Spinal cord (tissue), 10 donors: ENCODE measurements around the gene RPL28. TPM values are rescaled to one million over a fixed set of nuclear protein-coding genes. Genes with fewer than 3 reads are reported as not detected.
"Not testable (repeated sequence)": the region's sequence is repeated elsewhere in the genome, so short reads cannot be mapped to it uniquely, and the experiment has no call there.

Experiments used
- DNase-seq, 6 donors: peaks; one replicate each; pipeline versions ENCODE4 v3.0.0 to v3.0.0-alpha.2; 2013 to 2015; ENCODE audit warnings: low spot score in 6 of 6, low read depth in 4 of 6
- H3K27ac ChIP-seq: one replicate; pipeline ENCODE4 v1.5.1; 2013; ENCODE audit warnings: low read depth, low read length, control low read depth
- H3K27me3 ChIP-seq: one replicate; pipeline ENCODE4 v1.6.1; 2013; ENCODE audit warnings: low read length; ENCODE audit not compliant: control insufficient read depth, insufficient read depth
- H3K36me3 ChIP-seq: one replicate; pipeline ENCODE4 v1.6.1; 2013; ENCODE audit warnings: low read length; ENCODE audit not compliant: control insufficient read depth, insufficient read depth
- H3K4me1 ChIP-seq: one replicate; pipeline ENCODE4 v1.6.1; 2013; ENCODE audit warnings: low read length; ENCODE audit not compliant: control insufficient read depth, insufficient read depth
- H3K4me3 ChIP-seq: one replicate; pipeline ENCODE4 v1.5.1; 2013; ENCODE audit warnings: low read depth, low read length, control low read depth
- H3K9me3 ChIP-seq: one replicate; pipeline ENCODE4 v1.6.1; 2013; ENCODE audit warnings: low read length; ENCODE audit not compliant: control insufficient read depth, insufficient read depth
- WGBS: methylation state at CpG from one replicate; pipeline ENCODE4 v1.1.5; 2013; ENCODE audit warnings: missing lambda C conversion rate; ENCODE audit not compliant: insufficient coverage; 5-methylcytosine and 5-hydroxymethylcytosine counted together
- polyA plus RNA-seq, 2 donors: library from polyadenylated mRNA; unstranded; fragments of 120-200 nt; gene quantifications; one replicate each; pipeline ENCODE4 v1.2.1, GENCODE V29; 2013; ENCODE audit not compliant: insufficient read length in 2 of 2
- total RNA-seq, 2 donors: library from RNA; depleted of rRNA in 1 of 2; stranded (reverse); fragments of 120-200 nt in 1 of 2; fragments of >200 nt in 1 of 2; gene quantifications; one replicate each; pipeline versions ENCODE4 v1.2.3 to v1.2.4, GENCODE V29; 2013 to 2014
- donor health status: healthy.

The RPL28 gene
- total and polyA plus RNA-seq, 4 donors = 135 to 1,205 (median 785) TPM

GRCh38 chr19:55444646-55445045 lies 58.9 kb downstream of the RPL28 start:
- peaks cover 40% of the 10 kb centered on the region for H3K27me3 ChIP-seq
- H3K4me3 ChIP-seq = no peak overlapping the region
- peaks cover 24% of the 10 kb centered on the region for H3K36me3 ChIP-seq
- DNase-seq = no peak
- 31% methylated on average over 10 of the region's 11 CpGs for WGBS
- H3K27ac ChIP-seq = no peak overlapping the region
- H3K9me3 ChIP-seq = no peaks in the 10 kb centered on the region
- peaks cover 71% of the 10 kb centered on the region for H3K4me1 ChIP-seq

- Histone ChIP-seq H3K27ac (no peak overlapping the region), H3K36me3 (peaks cover 15% of the 10 kb centered on the region)
Measured at GRCh38 chr19:55446060-55446459, 60.3 kb downstream of the RPL28 start.

GRCh38 chr19:55447421-55448174 lies 61.9 kb downstream of the RPL28 start:
- Histone ChIP-seq H3K27ac (no peak overlapping the region), H3K9me3 (no peaks in the 10 kb centered on the region), H3K27me3 (peaks cover 23% of the 10 kb centered on the region), H3K4me3 (no peak overlapping the region), H3K4me1 (peaks cover 69% of the 10 kb centered on the region), H3K36me3 (peaks cover 6% of the 10 kb centered on the region)
- peak in 2 of 6 donors; percentile 82 to 85 for DNase-seq
- 14% methylated on average over 15 of the region's 16 CpGs for WGBS

More at GRCh38 chr19:55446060-55446459, 60.3 kb downstream of the RPL28 start:
- Histone ChIP-seq H3K4me1 (peaks cover 69% of the 10 kb centered on the region), H3K9me3 (no peaks in the 10 kb centered on the region), H3K27me3 (peaks cover 28% of the 10 kb centered on the region), H3K4me3 (no peak overlapping the region)
- 82% methylated on average over 3 of the region's 8 CpGs for WGBS
- DNase-seq = no peak

- Histone ChIP-seq H3K27me3 (peaks cover 20% of the 10 kb centered on the region), H3K4me1 (peaks cover 69% of the 10 kb centered on the region)
- H3K9me3 ChIP-seq, DNase-seq, H3K36me3 ChIP-seq, H3K27ac ChIP-seq, H3K4me3 ChIP-seq: not testable (repeated sequence)
- WGBS = 76% methylated on average over 5 of the region's 5 CpGs
Measured at GRCh38 chr19:55448175-55448490, 62.4 kb downstream of the RPL28 start.

GRCh38 chr19:55449469-55449868 lies 63.7 kb downstream of the RPL28 start:
- Histone ChIP-seq H3K27ac (no peak overlapping the region), H3K4me1 (peaks cover 70% of the 10 kb centered on the region), H3K9me3 (no peaks in the 10 kb centered on the region), H3K36me3 (peaks cover 13% of the 10 kb centered on the region), H3K4me3 (no peak overlapping the region), H3K27me3 (peaks cover 12% of the 10 kb centered on the region)
- WGBS = 27% methylated on average over 16 of the region's 16 CpGs
- DNase-seq = no peak

GRCh38 chr19:55451163-55451964 lies 65.6 kb downstream of the RPL28 start:
- Histone ChIP-seq H3K4me1 (peaks cover 67% of the 10 kb centered on the region), H3K36me3 (peaks cover 32% of the 10 kb centered on the region), H3K27ac (no peak overlapping the region), H3K4me3 (peak overlapping the region; percentile 55), H3K9me3 (no peaks in the 10 kb centered on the region), H3K27me3 (peaks cover 6% of the 10 kb centered on the region)
- DNase-seq = peak in 1 of 6 donors; percentile 33
- under 1% methylated on average over 77 of the region's 80 CpGs for WGBS

GRCh38 chr19:55451965-55452748 lies 66.4 kb downstream of the RPL28 start:
- H3K27ac ChIP-seq = no peak overlapping the region

More at GRCh38 chr19:55451965-55452748, 66.4 kb downstream of the RPL28 start:
- Histone ChIP-seq H3K4me3 (peak overlapping the region; percentile 55), H3K36me3 (peaks cover 36% of the 10 kb centered on the region), H3K4me1 (peaks cover 62% of the 10 kb centered on the region), H3K9me3 (no peaks in the 10 kb centered on the region), H3K27me3 (peaks cover 6% of the 10 kb centered on the region)
- WGBS = under 1% methylated on average over 57 of the region's 57 CpGs
- peak in 3 of 6 donors; percentile 69 to 92 (median 92) for DNase-seq
